ENCODE data around the gene MCTP2.

Gene MCTP2

GRCh38 chr15:94274745-94275144 lies 43.4 kb downstream of the MCTP2 start:
- no peak for DNase-seq (ENCODE audit: extremely low read depth, low read depth)
- TF ChIP-seq, protein P1, sequence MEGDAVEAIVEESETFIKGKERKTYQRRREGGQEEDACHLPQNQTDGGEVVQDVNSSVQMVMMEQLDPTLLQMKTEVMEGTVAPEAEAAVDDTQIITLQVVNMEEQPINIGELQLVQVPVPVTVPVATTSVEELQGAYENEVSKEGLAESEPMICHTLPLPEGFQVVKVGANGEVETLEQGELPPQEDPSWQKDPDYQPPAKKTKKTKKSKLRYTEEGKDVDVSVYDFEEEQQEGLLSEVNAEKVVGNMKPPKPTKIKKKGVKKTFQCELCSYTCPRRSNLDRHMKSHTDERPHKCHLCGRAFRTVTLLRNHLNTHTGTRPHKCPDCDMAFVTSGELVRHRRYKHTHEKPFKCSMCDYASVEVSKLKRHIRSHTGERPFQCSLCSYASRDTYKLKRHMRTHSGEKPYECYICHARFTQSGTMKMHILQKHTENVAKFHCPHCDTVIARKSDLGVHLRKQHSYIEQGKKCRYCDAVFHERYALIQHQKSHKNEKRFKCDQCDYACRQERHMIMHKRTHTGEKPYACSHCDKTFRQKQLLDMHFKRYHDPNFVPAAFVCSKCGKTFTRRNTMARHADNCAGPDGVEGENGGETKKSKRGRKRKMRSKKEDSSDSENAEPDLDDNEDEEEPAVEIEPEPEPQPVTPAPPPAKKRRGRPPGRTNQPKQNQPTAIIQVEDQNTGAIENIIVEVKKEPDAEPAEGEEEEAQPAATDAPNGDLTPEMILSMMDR (IDR thresholded peaks at IDR 0.05; ENCODE audit: low read depth, low read length, missing control alignments), result no peak
- H3K4me3 ChIP-seq (replicated peaks; ENCODE audit: low read depth, low read length), result no peak overlapping the region

DNA sequence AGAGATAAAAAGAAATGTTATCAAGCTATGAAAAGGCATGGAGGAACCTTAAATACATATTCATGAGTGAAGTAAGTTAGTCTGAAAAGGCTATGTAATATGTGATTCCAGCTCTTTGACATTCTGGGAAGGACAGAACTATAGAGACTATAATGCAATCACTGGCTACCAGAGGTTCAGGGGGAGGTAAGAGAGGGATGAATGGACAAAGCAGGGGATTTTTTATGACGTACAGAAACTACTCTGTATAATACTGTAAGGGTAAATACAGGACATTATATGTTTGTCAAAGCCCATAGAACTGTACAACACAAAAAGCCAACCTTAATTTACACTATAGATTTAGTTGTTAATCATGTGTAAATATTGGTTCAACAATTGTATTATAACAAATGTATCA lies 46.1 kb downstream of the MCTP2 start:
- DNase-seq (ENCODE audit: extremely low read depth, low read depth), result no peak
- no peak overlapping the region for H3K4me3 ChIP-seq (replicated peaks; ENCODE audit: low read depth, low read length)
- TF ChIP-seq, protein P1 (IDR thresholded peaks at IDR 0.05; ENCODE audit: low read depth, low read length, missing control alignments), result no peak

GRCh38 chr15:94279736-94280135 lies 48.4 kb downstream of the MCTP2 start:
- TF ChIP-seq, protein P1 (IDR thresholded peaks at IDR 0.05; ENCODE audit: low read depth, low read length, missing control alignments), result no peak
- H3K4me3 ChIP-seq (replicated peaks; ENCODE audit: low read depth, low read length), result no peak overlapping the region
- DNase-seq (ENCODE audit: extremely low read depth, low read depth), result no peak

DNA sequence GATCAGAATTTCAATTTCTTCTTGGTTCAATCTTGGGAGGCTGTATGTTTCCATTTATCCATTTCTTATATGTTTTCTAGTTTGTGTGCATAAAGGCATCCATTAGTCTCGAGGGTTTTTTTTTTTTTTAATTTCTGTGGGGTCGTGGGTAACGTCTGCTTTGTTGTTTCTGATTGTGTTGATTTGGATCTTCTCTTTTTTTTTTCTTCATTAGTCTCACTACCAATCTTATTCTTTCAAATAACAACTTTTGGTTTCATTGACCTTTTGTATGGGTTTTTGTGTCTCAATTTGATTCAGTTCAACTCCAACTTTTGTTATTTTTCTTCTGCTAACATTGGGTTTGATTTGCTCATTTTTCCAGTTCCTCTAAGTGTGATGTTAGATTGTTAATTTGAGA lies 48.9 kb downstream of the MCTP2 start:
- DNase-seq (ENCODE audit: extremely low read depth, low read depth), result no peak
- no peak overlapping the region for H3K4me3 ChIP-seq (replicated peaks; ENCODE audit: low read depth, low read length)
- TF ChIP-seq, protein P1 (IDR thresholded peaks at IDR 0.05; ENCODE audit: low read depth, low read length, missing control alignments), result no peak

GRCh38 chr15:94282269-94283250 lies 51.2 kb downstream of the MCTP2 start:
- no peak for DNase-seq (ENCODE audit: extremely low read depth, low read depth)
- no peak overlapping the region for H3K4me3 ChIP-seq (replicated peaks; ENCODE audit: low read depth, low read length)
- TF ChIP-seq, protein P1 (IDR thresholded peaks at IDR 0.05; ENCODE audit: low read depth, low read length, missing control alignments), result no peak

GRCh38 chr15:94286583-94286982 lies 55.2 kb downstream of the MCTP2 start:
- TF ChIP-seq, protein P1 (IDR thresholded peaks at IDR 0.05; ENCODE audit: low read depth, low read length, missing control alignments), result no peak
- DNase-seq (ENCODE audit: extremely low read depth, low read depth), result no peak
- H3K4me3 ChIP-seq (replicated peaks; ENCODE audit: low read depth, low read length), result no peak overlapping the region

Data from HFF-Myc (cell line).